ENCODE measurements around the gene RNF126.

RNF126 gene

DNA sequence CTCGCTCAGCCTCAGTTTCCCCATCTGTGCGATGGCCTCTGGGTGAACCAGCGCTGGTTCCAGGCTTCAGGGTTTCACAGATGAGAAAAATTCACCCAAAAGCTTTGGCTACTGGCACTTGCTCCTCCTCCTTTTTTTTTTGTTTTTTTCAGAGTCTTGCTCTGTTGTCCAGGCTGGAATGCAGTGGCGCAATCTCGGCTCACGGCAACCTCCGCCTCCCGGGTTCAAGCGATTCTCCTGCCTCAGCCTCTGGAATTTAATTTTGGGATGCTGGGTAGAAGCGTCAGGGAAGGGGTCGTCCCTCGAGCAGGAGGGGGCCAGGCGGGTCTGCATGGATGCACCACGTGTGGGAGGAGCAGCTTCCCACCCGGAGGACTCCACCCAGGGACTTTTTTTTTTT is 25.2 kb upstream of the RNF126 start:
- Histone ChIP-seq H3K9ac (ENCODE audit: low read length) (no peak overlapping the region), H3K4me2 (ENCODE audit: low read length) (no peak overlapping the region), H3K27ac (ENCODE audit: low read length) (no peak overlapping the region), H3K4me3 (ENCODE audit: low read length) (no peak overlapping the region), H3K9me3 (ENCODE audit: insufficient read depth, low read length) (no peaks in the 10 kb centered on the region), H3K79me2 (ENCODE audit: low read length) (no peaks in the 10 kb centered on the region), H4K20me1 (ENCODE audit: insufficient read depth, low read length) (no peaks in the 10 kb centered on the region), H3K4me1 (ENCODE audit: low read length) (no peaks in the 10 kb centered on the region), H3K27me3 (ENCODE audit: low read depth, low read length) (no peaks in the 10 kb centered on the region), H3K36me3 (replicated peaks; ENCODE audit: low read depth, low read length) (no peaks in the 10 kb centered on the region), H2AFZ (ENCODE audit: low read depth, low read length) (no peak overlapping the region)
- TF ChIP-seq, protein P1, sequence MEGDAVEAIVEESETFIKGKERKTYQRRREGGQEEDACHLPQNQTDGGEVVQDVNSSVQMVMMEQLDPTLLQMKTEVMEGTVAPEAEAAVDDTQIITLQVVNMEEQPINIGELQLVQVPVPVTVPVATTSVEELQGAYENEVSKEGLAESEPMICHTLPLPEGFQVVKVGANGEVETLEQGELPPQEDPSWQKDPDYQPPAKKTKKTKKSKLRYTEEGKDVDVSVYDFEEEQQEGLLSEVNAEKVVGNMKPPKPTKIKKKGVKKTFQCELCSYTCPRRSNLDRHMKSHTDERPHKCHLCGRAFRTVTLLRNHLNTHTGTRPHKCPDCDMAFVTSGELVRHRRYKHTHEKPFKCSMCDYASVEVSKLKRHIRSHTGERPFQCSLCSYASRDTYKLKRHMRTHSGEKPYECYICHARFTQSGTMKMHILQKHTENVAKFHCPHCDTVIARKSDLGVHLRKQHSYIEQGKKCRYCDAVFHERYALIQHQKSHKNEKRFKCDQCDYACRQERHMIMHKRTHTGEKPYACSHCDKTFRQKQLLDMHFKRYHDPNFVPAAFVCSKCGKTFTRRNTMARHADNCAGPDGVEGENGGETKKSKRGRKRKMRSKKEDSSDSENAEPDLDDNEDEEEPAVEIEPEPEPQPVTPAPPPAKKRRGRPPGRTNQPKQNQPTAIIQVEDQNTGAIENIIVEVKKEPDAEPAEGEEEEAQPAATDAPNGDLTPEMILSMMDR (IDR thresholded peaks at IDR 0.05; ENCODE audit: low read depth, low read length), result no peak
- TF ChIP-seq EZH2phosphoT487 (IDR thresholded peaks at IDR 0.05; ENCODE audit: low read depth), result no peak

DNA sequence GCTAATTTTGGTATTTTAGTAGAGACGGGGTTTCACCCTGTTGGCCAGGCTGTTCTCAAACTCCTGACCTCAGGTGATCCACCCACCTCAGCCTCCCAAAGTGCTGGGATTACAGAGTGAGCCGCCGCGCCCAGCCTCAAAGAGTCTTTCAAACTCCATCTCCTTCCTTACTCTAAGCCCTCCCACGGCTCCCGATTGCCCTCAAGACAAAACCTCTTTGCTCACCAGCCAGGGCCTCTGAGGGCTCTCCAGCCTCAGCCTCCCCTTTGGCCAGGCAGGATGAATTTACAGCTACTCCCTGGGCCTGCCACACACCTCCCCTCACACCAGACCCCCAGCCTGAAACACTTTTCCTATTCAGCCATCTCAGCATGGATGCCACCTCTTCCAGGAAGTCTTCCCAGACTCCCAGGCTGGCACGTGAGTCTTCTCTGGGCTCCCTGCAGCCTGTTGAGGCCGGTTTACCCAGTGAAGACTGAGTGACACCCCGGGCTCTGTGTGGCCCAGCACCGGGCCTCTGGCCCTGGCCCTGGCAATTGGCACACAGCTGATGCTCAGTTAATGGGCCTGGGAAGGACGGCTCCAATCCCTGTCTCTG is 24.7 kb upstream of the RNF126 start:
- H3K9me3 ChIP-seq (ENCODE audit: insufficient read depth, low read length), result no peaks in the 10 kb centered on the region
- H3K4me3 ChIP-seq (ENCODE audit: low read length), result no peak overlapping the region
- H3K9ac ChIP-seq (ENCODE audit: low read length), result no peak overlapping the region
- H4K20me1 ChIP-seq (ENCODE audit: insufficient read depth, low read length), result no peaks in the 10 kb centered on the region
- no peaks in the 10 kb centered on the region for H3K79me2 ChIP-seq (ENCODE audit: low read length)
- no peak overlapping the region for H3K27ac ChIP-seq (ENCODE audit: low read length)
- H3K4me1 ChIP-seq (ENCODE audit: low read length), result no peaks in the 10 kb centered on the region
- H3K27me3 ChIP-seq (ENCODE audit: low read depth, low read length), result no peaks in the 10 kb centered on the region
- H3K36me3 ChIP-seq (replicated peaks; ENCODE audit: low read depth, low read length), result no peaks in the 10 kb centered on the region
- no peak overlapping the region for H2AFZ ChIP-seq (ENCODE audit: low read depth, low read length)
- TF ChIP-seq EZH2phosphoT487 (IDR thresholded peaks at IDR 0.05; ENCODE audit: low read depth), result no peak
- TF ChIP-seq, protein P1 (IDR thresholded peaks at IDR 0.05; ENCODE audit: low read depth, low read length), result no peak
- H3K4me2 ChIP-seq (ENCODE audit: low read length), result no peak overlapping the region

DNA sequence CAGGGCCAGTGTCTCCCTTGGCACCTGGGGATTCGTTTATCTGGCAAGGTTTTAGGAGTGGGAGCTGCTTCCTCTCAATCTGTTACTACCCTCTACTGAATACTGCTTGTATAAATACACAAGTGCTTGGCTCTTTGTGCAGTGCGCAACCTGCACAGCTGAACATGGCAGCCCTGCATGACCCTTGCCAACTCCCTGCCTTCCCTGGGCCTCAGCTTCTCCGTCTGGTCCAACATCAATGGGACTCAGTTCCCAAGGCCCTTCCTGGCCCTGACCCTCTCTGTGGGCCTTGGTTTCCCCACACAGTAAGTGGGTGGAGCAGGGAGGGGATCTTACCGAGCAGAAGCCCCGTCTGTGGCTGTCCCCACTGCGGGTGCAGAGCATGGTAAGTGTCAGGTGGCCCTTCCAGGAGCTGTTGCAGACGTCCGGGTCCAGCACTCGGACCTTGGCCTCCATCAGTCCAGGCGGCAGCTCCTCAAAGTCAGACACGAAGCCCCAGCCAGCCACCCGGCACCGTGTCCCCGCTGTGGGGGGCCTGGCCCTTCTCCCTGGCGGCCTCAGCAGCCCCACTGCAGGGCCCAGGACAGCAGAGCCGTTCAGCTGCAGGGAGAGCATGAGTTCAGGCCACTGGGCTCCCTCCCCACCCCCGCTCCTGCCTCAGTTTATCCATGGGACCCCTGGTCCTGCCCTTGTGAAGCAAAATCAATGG is 23.7 kb upstream of the RNF126 start:
- Histone ChIP-seq H3K36me3 (replicated peaks; ENCODE audit: low read depth, low read length) (no peaks in the 10 kb centered on the region), H3K4me1 (ENCODE audit: low read length) (no peaks in the 10 kb centered on the region), H3K79me2 (ENCODE audit: low read length) (no peaks in the 10 kb centered on the region), H3K4me3 (ENCODE audit: low read length) (no peak overlapping the region), H3K27ac (ENCODE audit: low read length) (no peak overlapping the region), H3K4me2 (ENCODE audit: low read length) (no peak overlapping the region), H4K20me1 (ENCODE audit: insufficient read depth, low read length) (no peaks in the 10 kb centered on the region), H3K9ac (ENCODE audit: low read length) (no peak overlapping the region), H3K27me3 (ENCODE audit: low read depth, low read length) (no peaks in the 10 kb centered on the region), H3K9me3 (ENCODE audit: insufficient read depth, low read length) (no peaks in the 10 kb centered on the region), H2AFZ (ENCODE audit: low read depth, low read length) (no peak overlapping the region)
- TF ChIP-seq, protein P1 (IDR thresholded peaks at IDR 0.05; ENCODE audit: low read depth, low read length), result no peak
- TF ChIP-seq EZH2phosphoT487 (IDR thresholded peaks at IDR 0.05; ENCODE audit: low read depth), result no peak

DNA sequence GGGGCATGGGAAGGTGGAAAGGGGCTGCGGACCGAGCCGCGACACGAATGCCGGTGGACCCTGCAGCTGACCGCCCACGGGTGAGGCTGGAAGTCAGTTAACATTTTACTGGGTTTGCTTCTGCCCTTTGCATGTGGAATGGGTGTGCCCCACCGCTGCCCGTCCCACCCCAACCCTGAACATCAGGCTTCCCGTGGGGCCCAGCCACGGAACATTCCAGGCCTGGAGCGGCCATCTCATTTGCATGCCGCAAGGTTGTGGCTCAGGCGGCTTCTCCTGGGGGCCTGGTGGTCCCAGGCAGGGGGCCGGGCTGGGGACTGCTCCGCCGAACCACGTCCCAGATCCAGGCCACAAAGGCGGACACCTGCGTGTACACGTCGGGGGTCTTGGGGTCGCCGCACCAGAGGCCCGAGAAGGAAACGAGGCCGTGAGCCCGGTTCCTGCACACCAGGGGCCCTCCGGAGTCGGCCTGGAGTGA is 22.5 kb upstream of the RNF126 start:
- peaks cover 3% of the 10 kb centered on the region; the same call in 1 of the 2 replicates for H3K4me1 ChIP-seq (ENCODE audit: low read length)
- H3K27me3 ChIP-seq (ENCODE audit: low read depth, low read length), result no peaks in the 10 kb centered on the region
- H3K9ac ChIP-seq (ENCODE audit: low read length), result no peak overlapping the region
- no peak overlapping the region for H3K4me2 ChIP-seq (ENCODE audit: low read length)
- H3K79me2 ChIP-seq (ENCODE audit: low read length), result no peaks in the 10 kb centered on the region
- no peak overlapping the region for H3K4me3 ChIP-seq (ENCODE audit: low read length)
- TF ChIP-seq, protein P1 (IDR thresholded peaks at IDR 0.05; ENCODE audit: low read depth, low read length), result no peak
- no peak for TF ChIP-seq EZH2phosphoT487 (IDR thresholded peaks at IDR 0.05; ENCODE audit: low read depth)
- H2AFZ ChIP-seq (ENCODE audit: low read depth, low read length), result no peak overlapping the region
- no peaks in the 10 kb centered on the region for H3K9me3 ChIP-seq (ENCODE audit: insufficient read depth, low read length)
- H4K20me1 ChIP-seq (ENCODE audit: insufficient read depth, low read length), result no peaks in the 10 kb centered on the region
- H3K36me3 ChIP-seq (replicated peaks; ENCODE audit: low read depth, low read length), result no peaks in the 10 kb centered on the region
- H3K27ac ChIP-seq (ENCODE audit: low read length), result no peak overlapping the region
